Activated T-helper 2 cell treated with anti-CD3 and anti-CD28 coated beads, Interferon-gamma antibody, Interleukin-2, Interleukin-4, amounts not matched to agents 10 μg/mL and 5 μg/mL and 100 μg/mL, durations not matched to agents 14 hours and 24 hours and 36 hours (primary cell): Measurements from ENCODE around the gene UQCC5. TPM values are rescaled to one million over a fixed set of nuclear protein-coding genes. Genes with fewer than 3 reads are reported as not detected.
"Not testable (repeated sequence)": the region's sequence is repeated elsewhere in the genome, so short reads cannot be mapped to it uniquely, and the experiment has no call there.

Experiments
- DNase-seq: peaks from one replicate; pipeline ENCODE4 v3.0.0; 2021; ENCODE audit warnings: low spot score
- H3K27ac Mint-ChIP-seq: one replicate; pipeline ENCODE4 v1.8.0; 2021; ENCODE audit warnings: mixed read lengths
- H3K27me3 Mint-ChIP-seq: one replicate; pipeline ENCODE4 v1.8.0; 2021; ENCODE audit warnings: low read depth, mixed read lengths
- H3K36me3 Mint-ChIP-seq: one replicate; pipeline ENCODE4 v1.8.0; 2021; ENCODE audit warnings: low read depth, mixed read lengths
- H3K4me1 Mint-ChIP-seq: one replicate; pipeline ENCODE4 v1.8.0; 2021; ENCODE audit warnings: low read depth, mixed read lengths
- H3K4me3 Mint-ChIP-seq: one replicate; pipeline ENCODE4 v1.8.0; 2021; ENCODE audit warnings: low read depth, mild to moderate bottlenecking, moderate library complexity, mixed read lengths
- H3K9me3 Mint-ChIP-seq: one replicate; pipeline ENCODE4 v1.8.0; 2021; ENCODE audit warnings: mixed read lengths
- intact Hi-C: fragments of 100-400 bp; cut with micrococcal nuclease; formaldehyde crosslinking; loops from one replicate; pipeline ENCODE4 v1.15.1; 2023
- total RNA-seq: library from RNA; stranded (reverse); gene quantifications from 2 replicates; pipeline ENCODE4 v1.2.3, GENCODE V29; 2022

The UQCC5 gene
- total RNA-seq, 1 donor from 2014 or later, result 16.4 TPM

DNA sequence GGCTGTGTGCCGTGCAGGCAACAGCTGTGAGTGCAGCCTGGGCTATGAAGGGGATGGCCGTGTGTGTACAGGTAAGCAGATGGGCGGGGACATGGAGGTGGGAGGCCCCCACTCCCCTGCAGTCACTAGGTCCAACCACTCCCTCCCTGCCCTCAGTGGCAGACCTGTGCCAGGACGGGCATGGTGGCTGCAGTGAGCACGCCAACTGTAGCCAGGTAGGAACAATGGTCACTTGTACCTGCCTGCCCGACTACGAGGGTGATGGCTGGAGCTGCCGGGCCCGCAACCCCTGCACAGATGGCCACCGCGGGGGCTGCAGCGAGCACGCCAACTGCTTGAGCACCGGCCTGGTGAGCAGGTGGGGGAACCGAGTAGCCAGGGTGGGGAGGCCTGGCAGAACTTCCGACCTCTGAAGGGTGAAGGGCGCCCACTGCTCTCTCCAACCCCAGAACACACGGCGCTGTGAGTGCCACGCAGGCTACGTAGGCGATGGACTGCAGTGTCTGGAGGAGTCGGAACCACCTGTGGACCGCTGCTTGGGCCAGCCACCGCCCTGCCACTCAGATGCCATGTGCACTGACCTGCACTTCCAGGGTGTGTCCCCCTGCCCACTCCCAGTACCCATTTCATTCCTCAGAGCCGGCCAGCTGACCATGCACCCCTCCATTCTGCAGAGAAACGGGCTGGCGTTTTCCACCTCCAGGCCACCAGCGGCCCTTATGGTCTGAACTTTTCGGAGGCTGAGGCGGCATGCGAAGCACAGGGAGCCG, 14.3 kb upstream of the UQCC5 start:
- DNase-seq, result no peak
- H3K36me3 Mint-ChIP-seq, result no peaks in the 10 kb centered on the region
- H3K27me3 Mint-ChIP-seq, result no peaks in the 10 kb centered on the region
- no peak overlapping the region for H3K4me3 Mint-ChIP-seq
- no peaks in the 10 kb centered on the region for H3K9me3 Mint-ChIP-seq
- intact Hi-C loops, result no loop called here
- no peak overlapping the region for H3K27ac Mint-ChIP-seq
- H3K4me1 Mint-ChIP-seq, result no peaks in the 10 kb centered on the region

DNA sequence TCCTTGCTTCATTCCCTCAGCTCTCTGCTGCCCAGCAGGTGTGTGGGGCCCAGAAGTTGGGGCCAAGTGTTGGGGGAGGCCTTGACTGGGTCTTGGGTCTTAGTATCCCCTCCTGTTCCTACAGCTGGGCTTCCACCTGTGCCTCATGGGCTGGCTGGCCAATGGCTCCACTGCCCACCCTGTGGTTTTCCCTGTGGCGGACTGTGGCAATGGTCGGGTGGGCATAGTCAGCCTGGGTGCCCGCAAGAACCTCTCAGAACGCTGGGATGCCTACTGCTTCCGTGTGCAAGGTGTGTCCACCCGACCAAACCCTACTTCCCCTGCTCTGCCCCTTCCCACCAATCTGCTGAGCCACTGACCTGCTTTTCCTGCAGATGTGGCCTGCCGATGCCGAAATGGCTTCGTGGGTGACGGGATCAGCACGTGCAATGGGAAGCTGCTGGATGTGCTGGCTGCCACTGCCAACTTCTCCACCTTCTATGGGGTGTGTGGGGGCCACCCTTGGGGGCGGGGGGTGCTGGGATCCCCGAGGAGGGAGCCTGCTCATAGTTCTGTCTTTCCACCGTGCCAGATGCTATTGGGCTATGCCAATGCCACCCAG, 13.7 kb upstream of the UQCC5 start:
- H3K4me3 Mint-ChIP-seq, result no peak overlapping the region
- DNase-seq, result no peak
- no peaks in the 10 kb centered on the region for H3K9me3 Mint-ChIP-seq
- intact Hi-C loops, result no loop called here
- H3K36me3 Mint-ChIP-seq, result peaks cover 5% of the 10 kb centered on the region
- no peak overlapping the region for H3K27ac Mint-ChIP-seq
- H3K4me1 Mint-ChIP-seq, result no peaks in the 10 kb centered on the region
- no peaks in the 10 kb centered on the region for H3K27me3 Mint-ChIP-seq

DNA sequence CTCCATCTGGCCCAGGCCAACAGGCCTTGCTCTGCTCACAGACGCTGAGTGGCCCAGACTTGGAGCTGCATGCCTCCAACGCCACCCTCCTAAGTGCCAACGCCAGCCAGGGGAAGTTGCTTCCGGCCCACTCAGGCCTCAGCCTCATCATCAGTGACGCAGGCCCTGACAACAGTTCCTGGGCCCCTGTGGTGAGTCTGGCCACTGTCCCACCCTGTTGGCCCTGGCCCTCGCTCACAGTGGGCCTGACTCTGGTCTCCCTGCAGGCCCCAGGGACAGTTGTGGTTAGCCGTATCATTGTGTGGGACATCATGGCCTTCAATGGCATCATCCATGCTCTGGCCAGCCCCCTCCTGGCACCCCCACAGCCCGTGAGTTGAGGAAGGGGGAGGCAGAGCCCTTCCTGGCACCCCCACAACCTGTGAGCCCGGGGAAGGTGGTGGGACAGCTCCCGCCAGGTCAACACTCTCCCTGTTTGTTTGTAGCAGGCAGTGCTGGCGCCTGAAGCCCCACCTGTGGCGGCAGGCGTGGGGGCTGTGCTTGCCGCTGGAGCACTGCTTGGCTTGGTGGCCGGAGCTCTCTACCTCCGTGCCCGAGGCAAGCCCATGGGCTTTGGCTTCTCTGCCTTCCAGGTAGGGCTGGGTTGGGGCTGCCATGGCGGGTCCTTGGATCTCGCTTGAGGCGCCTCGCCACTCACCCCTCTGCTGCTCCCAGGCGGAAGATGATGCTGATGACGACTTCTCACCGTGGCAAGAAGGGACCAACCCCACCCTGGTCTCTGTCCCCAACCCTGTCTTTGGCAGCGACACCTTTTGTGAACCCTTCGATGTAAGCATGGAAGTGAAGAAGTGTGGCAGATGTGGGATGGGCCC, 12.8 kb upstream of the UQCC5 start:
- H3K27me3 Mint-ChIP-seq, result no peaks in the 10 kb centered on the region
- H3K27ac Mint-ChIP-seq, result no peak overlapping the region
- H3K4me3 Mint-ChIP-seq, result no peak overlapping the region
- no peaks in the 10 kb centered on the region for H3K4me1 Mint-ChIP-seq
- no peak for DNase-seq
- H3K9me3 Mint-ChIP-seq, result no peaks in the 10 kb centered on the region
- H3K36me3 Mint-ChIP-seq, result peaks cover 11% of the 10 kb centered on the region
- intact Hi-C loops, result no loop called here

DNA sequence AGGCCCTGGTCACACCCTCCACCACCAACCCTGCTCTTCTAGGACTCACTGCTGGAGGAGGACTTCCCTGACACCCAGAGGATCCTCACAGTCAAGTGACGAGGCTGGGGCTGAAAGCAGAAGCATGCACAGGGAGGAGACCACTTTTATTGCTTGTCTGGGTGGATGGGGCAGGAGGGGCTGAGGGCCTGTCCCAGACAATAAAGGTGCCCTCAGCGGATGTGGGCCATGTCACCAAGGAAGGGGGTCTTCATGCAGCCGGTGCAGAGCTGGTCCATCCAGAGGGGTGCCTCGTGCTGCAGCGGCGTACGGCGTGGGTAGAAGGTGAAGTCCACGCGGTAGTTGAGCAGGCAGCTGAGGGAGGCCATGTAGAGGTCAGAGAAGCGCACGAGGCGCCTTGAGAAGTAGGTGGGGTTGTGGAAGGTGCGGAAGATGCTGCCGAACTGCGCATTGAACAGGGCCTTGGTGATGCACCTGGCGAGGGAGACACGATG, 12.1 kb upstream of the UQCC5 start:
- Mint-ChIP-seq H3K36me3 (peaks cover 11% of the 10 kb centered on the region), H3K9me3 (no peaks in the 10 kb centered on the region), H3K4me3 (no peak overlapping the region), H3K27me3 (no peaks in the 10 kb centered on the region), H3K4me1 (no peaks in the 10 kb centered on the region), H3K27ac (no peak overlapping the region)
- no peak for DNase-seq
- intact Hi-C loops, result no loop called here

DNA sequence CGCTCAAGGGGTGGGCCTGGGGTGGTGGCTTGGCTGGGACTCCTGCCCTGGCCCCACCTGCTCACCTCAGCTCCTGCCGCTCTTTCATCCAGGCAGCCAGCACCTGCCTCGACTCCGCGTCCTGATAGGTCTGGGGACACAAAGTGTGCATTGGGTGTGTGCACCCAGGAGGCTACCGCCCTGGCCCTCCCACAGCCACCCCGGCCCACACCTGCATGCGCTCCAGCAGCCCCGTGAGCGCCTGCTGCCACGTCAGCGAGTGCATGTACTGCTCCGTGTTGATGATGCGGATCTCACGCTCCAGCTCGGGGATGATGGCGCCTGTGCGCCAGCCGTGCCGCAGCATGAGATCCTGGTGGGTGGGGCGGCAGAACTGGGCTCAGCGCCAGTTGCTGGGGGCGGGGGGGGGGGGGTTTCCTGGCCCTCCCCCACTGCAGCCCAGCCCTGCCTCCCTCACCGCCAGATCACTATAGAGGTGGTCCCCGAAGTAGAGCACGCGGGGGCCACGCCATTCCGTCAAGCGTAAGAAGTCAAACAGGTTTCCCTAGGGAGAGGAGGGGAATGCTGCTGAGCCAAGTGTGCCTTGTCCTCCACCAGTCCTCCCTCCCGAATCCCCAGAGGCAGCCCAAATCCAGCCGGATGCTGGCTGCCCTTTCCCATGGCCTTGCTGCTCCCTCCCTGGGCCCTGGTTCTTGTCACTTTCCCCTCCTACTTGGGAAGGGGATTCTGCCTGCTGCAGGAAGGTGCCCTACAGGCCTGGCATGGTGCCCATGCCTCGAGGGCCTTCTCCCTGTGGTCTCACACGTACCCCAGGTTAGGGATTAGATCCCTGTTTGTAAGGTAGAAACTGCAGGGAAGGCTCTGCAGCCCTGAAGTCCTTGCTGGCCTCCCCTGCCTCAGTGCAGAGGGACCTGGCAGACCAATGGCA, 11.4 kb upstream of the UQCC5 start:
- peaks cover 14% of the 10 kb centered on the region for H3K36me3 Mint-ChIP-seq
- DNase-seq, result no peak
- no peak overlapping the region for H3K4me3 Mint-ChIP-seq

DNA sequence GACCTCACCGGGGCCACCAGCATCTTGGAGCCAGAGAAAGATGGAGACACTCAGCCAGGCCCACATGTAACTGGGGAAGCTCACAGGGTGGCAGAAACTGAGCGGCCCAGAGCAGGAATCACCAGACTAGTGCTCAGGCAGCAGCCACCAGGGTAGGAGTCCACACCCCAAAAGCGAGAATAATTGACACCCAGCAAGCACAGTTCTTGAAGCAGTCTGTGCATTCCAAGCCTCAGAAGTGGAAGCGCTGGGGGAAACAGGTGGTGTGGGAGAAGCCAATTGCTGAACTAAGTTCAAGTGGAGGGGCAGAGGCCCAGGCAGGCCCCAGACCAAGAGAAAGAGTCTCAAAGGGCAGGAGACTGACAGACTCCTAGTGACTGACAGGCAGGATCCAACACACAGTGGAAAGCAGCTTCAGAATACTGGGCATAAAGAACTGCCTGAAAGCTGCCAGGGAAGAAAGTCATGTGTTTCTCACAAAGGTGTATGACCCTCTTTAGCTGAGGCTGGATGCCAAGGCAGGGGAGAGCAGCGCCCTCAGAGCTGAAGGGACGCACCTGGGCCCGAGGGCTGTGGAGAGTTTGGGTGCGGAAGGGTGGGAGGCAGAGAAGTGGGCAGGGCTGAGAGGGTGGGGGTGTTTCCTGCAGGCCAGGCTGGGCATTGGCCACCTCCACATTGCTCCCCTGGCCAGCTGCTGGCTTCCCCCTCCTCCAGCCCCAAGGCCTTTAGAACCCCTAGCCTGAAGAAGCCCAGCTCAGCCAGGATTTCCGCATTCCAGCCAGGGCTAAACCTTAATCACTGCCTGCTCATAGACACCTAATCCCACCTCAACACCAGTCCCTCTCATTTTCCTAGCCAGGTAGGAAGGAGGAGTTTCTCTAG, 10.5 kb upstream of the UQCC5 start:
- no peaks in the 10 kb centered on the region for H3K27me3 Mint-ChIP-seq
- no peak overlapping the region for H3K27ac Mint-ChIP-seq
- DNase-seq, result no peak
- H3K9me3 Mint-ChIP-seq, result no peaks in the 10 kb centered on the region
- no peaks in the 10 kb centered on the region for H3K4me1 Mint-ChIP-seq
- peaks cover 14% of the 10 kb centered on the region for H3K36me3 Mint-ChIP-seq
- H3K4me3 Mint-ChIP-seq, result no peak overlapping the region
- intact Hi-C loops, result no loop called here

More for the DNA sequence above, 11.4 kb upstream of the UQCC5 start:
- Mint-ChIP-seq H3K4me1 (no peaks in the 10 kb centered on the region), H3K27ac (no peak overlapping the region), H3K9me3 (no peaks in the 10 kb centered on the region), H3K27me3 (no peaks in the 10 kb centered on the region)
- intact Hi-C loops, result no loop called here

DNA sequence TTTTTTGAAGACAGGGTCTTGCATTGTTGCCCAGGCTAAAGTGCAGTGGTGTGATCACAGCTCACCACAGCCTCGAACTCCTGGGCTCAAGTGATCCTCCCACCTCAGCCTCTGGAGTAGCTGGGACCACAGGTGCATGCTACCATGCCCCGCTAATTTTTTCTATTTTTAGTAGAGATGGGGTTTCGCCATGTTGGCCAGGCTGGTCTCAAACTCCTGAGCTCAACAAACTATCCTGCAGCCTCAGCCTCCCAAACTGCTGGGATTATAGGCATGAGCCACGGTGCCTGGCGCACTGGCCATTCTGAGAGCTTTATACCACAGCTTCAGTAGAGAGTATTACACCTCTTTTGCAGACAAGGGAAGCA, 9.8 kb upstream of the UQCC5 start:
- H3K4me3 Mint-ChIP-seq, H3K27ac Mint-ChIP-seq, H3K9me3 Mint-ChIP-seq, H3K4me1 Mint-ChIP-seq, H3K27me3 Mint-ChIP-seq, intact Hi-C loops, DNase-seq: not testable (repeated sequence)
- peaks cover 14% of the 10 kb centered on the region for H3K36me3 Mint-ChIP-seq

DNA sequence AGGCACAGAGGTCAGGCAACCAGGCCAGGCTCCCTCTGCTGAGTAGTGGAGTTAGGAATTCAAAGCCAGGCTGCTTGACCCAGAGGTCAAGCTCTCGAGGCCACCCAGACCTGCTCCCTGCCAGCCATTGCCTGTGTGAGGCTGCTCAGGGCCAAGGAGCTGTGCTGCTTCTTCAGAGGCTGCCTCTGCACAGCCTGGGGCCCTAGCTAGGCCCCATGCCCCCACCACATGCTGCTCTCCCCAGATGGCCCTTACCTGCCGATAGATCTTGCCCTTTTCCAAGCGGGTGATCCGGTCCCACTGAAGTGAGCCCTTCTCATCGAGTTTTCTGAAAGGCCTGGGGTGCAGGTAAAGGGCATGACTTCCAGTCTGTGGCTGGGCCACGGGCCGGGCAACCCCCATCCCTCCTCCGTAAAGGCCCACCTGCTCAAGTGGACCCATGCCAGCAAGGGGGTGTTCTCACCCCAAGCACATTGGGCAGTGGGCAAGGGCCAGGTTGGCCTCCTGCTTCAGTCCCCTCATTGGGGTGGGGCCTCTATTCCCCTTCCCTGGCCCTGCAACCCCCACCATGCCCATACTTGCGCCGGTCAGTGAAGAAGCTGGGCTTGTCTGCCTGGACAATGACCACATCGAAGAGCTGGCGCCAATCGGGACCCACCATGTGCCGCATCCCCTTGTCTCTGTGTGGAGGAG, 9.2 kb upstream of the UQCC5 start:
- no peak for DNase-seq
- intact Hi-C loops, result no loop called here
- Mint-ChIP-seq H3K27ac (no peak overlapping the region), H3K4me1 (no peaks in the 10 kb centered on the region), H3K4me3 (no peak overlapping the region), H3K9me3 (no peaks in the 10 kb centered on the region), H3K27me3 (no peaks in the 10 kb centered on the region), H3K36me3 (peaks cover 14% of the 10 kb centered on the region)

DNA sequence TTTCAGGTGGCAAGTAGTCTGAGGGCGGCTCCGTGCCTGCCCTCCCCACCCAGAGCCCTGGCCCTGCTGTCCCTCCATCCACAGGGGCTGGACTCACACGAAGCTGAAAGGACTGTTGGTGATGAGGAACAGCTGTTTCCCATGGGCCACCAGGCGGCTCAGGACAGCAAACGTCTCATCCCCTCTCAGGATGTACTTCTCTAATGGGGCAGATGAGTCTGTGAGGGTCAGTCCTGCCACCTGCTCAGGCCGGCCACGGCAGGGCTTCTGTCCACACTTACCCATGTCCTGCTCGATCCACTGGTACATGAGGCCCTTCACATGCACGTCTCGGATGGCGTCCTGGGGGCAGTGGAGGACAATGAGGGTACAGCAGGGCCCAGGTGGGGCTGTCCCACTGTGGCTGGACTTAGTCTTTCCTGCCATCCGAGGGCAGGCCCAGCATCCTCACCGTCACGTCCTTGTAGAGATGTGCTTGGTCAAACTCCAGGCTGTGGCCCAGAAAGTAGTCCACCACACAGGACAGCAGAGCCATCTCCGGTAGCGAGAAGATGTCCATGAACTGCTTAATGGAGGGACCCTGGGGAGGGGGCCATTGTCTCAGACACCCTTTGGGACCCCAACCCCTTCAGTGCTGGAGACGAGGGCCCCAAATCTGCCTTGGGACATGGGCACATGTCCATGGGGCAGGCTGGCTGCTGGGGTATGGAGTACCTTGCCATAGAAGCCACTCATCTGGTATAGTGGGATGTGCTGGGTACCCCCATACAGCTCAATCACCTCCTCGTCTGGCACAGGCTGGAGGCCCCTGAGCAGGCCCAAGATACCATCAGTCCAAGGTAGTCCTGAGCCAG, 8.4 kb upstream of the UQCC5 start:
- Mint-ChIP-seq H3K27ac (no peak overlapping the region), H3K4me1 (peaks cover 5% of the 10 kb centered on the region), H3K36me3 (peaks cover 17% of the 10 kb centered on the region), H3K27me3 (no peaks in the 10 kb centered on the region), H3K9me3 (no peaks in the 10 kb centered on the region), H3K4me3 (no peak overlapping the region)
- intact Hi-C loops, result no loop called here
- no peak for DNase-seq

DNA sequence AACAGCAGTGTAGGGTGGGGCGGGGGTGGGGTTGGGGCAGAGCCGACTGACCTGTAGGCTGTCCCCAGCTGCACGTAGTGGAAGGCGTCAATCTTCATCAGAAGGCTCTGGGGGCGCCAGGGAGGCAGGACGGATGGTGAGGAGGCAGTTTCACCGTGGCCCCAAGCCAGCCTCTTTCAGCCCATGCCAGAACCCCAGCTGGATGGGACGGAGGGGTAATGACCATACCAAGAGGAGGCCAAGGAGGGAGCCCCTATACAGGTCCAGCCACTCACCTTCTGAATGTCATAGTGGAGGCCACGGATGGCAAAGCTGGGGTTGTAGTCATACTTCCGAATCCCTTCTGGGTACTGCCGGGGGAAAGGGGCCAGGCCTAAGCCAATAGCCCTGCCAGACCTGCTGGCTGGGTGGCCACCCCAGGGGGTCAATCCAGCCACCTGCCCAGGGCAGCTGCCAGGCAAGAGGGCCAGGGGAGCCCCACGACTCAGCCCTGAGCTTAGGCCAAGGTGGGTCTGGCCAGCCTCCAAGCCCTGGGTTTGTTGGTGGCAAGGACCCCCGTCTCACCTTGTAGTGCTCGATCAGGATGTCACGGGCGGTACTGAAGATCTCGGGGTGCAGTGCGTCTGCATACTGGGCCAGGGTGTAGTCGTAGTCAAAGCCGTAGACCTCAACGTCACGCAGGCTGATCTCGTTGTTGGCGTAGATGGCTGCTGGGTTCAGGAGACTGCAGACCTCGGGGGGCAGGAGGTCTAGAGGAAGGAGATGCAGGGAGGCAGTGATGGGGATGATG, 7.6 kb upstream of the UQCC5 start:
- intact Hi-C loops, result no loop called here
- Mint-ChIP-seq H3K36me3 (peaks cover 17% of the 10 kb centered on the region), H3K27ac (no peak overlapping the region), H3K9me3 (no peaks in the 10 kb centered on the region), H3K4me3 (no peak overlapping the region), H3K4me1 (peaks cover 5% of the 10 kb centered on the region), H3K27me3 (no peaks in the 10 kb centered on the region)
- DNase-seq, result no peak
